HepG2 (cell line): Measurements from ENCODE around the gene KRABD2.
A peak's percentile ranks its signal among the peaks of the same experiment; 100 is the strongest.

ENCODE experiments used
- ATAC-seq: fragments of 200-7000 bp; cut with Tn5 transposase; 3 replicates; pipeline ENCODE4 v1.9.1; 2020; ENCODE audit warnings: mild to moderate bottlenecking, moderate library complexity
- BruUV-seq: library from RNA; stranded (reverse); fragments of 400-500 nt; replicated peaks from 2 replicates; lab custom pipeline; 2021; lab: Mats Ljungman, UMichigan
- CTCF ChIA-PET: fragments of 300-600 bp; formaldehyde crosslinking; extraction: SDS; loops from one replicate; lab custom pipeline; 2021; ENCODE audit warnings: low total read pairs, inconsistent platforms, low intra/inter-chr PET ratio; lab: Yijun Ruan, JAX
- POLR2A ChIA-PET: fragments of 350-600 bp; sonication (Branson Sonifier 250); formaldehyde crosslinking; loops from one replicate; lab custom pipeline; 2020; ENCODE audit warnings: antibody characterized with exemption, inconsistent platforms; lab: Yijun Ruan, JAX
- DNase-seq: peaks from one replicate; pipeline ENCODE4 v3.0.0-alpha.2; 2015; ENCODE audit warnings: low spot score
- FAIRE-seq: peaks from 3 replicates; lab custom pipeline; 2011; peaks lifted over from hg19 to GRCh38; lab: Jason Lieb, UNC
- H2AFZ ChIP-seq: one replicate; pipeline ENCODE4 v1.6.1; 2011; ENCODE audit warnings: low read length, inconsistent platforms
- H3K27ac ChIP-seq: fragments of 300-600 bp; 3 replicates; pipeline ENCODE4 v1.8.0; 2011; ENCODE audit warnings: mixed run types, mild to moderate bottlenecking, mixed read lengths, low read length, inconsistent platforms; ENCODE audit not compliant: insufficient read depth; ENCODE audit errors: extremely low read length
- H3K27me3 ChIP-seq, 2 experiments: fragments of 200-600 bp in 1 of 2; 2 replicates in 1 of 2; 3 replicates in 1 of 2; pipeline versions ENCODE4 v1.6.0 to v1.8.0; 2011; ENCODE audit warnings: low read length in 2 of 2, mild to moderate bottlenecking in 2 of 2, moderate library complexity in 2 of 2, inconsistent platforms in 1 of 2; ENCODE audit not compliant: insufficient read depth in 2 of 2, control insufficient read depth in 1 of 2
- H3K36me3 ChIP-seq, 2 experiments: fragments of 200-600 bp in 1 of 2; replicated peaks in 1 of 2; 2 replicates in 1 of 2; 3 replicates in 1 of 2; pipeline versions ENCODE4 v1.5.1 to v1.8.0; 2011; ENCODE audit warnings: low read length in 2 of 2, inconsistent platforms in 1 of 2; ENCODE audit not compliant: insufficient read depth in 2 of 2, control insufficient read depth in 1 of 2
- H3K4me1 ChIP-seq: 2 replicates; pipeline ENCODE4 v1.5.1; 2012; ENCODE audit warnings: low read length, inconsistent platforms; ENCODE audit not compliant: insufficient read depth
- H3K4me2 ChIP-seq: 2 replicates; pipeline ENCODE4 v1.6.0; 2011; ENCODE audit warnings: low read depth, low read length, inconsistent platforms
- H3K4me3 ChIP-seq, 3 experiments: fragments of 200-600 bp in 1 of 3; sonication (generic), shearing (Covaris generic) in 1 of 3; replicated peaks in 1 of 3; 2 replicates each; pipeline ENCODE4 v1.5.1; 2011 to 2016; ENCODE audit warnings: low read length in 3 of 3, inconsistent platforms in 2 of 3, low read depth in 2 of 3, mild to moderate bottlenecking in 2 of 3, control low read depth in 1 of 3, mixed read lengths in 1 of 3; ENCODE audit not compliant: insufficient read depth in 1 of 3
- H3K79me2 ChIP-seq: one replicate; pipeline ENCODE4 v1.6.1; 2011; ENCODE audit warnings: low read length, inconsistent platforms; ENCODE audit not compliant: insufficient read depth
- H3K9ac ChIP-seq: 2 replicates; pipeline ENCODE4 v1.6.0; 2011; ENCODE audit warnings: mild to moderate bottlenecking, low read depth, low read length, inconsistent platforms; ENCODE audit not compliant: insufficient read depth
- H3K9me3 ChIP-seq: 2 replicates; pipeline ENCODE4 v1.5.1; 2012; ENCODE audit warnings: mild to moderate bottlenecking, low read length
- H4K20me1 ChIP-seq: 2 replicates; pipeline ENCODE4 v1.6.0; 2011; ENCODE audit warnings: inconsistent platforms, mild to moderate bottlenecking, low read length, moderate library complexity; ENCODE audit not compliant: insufficient read depth
- CHCHD3 ChIP-seq: sonication (generic); formaldehyde crosslinking; IDR thresholded peaks from 2 replicates; pipeline ENCODE4 v1.8.0; 2022; ENCODE audit warnings: mild to moderate bottlenecking, missing genetic modification reagents, moderate library complexity
- JUNB ChIP-seq: sonication (generic); formaldehyde crosslinking; IDR thresholded peaks from 2 replicates; pipeline ENCODE4 v1.8.0; 2022; ENCODE audit warnings: missing genetic modification reagents, mild to moderate bottlenecking, borderline replicate concordance
- KAT8 ChIP-seq: IDR thresholded peaks from 2 replicates; pipeline ENCODE4 v1.6.1; 2016; ENCODE audit warnings: missing genetic modification reagents, missing compliant biosample characterization
- KDM5A ChIP-seq: fragments of 200-600 bp; sonication (generic); IDR thresholded peaks from 2 replicates; pipeline ENCODE4 v1.7.0; 2018; ENCODE audit warnings: antibody characterized with exemption, mild to moderate bottlenecking, low read length, borderline replicate concordance
- LCORL ChIP-seq, 2 experiments: fragments of 450-650 bp in 1 of 2; sonication (generic) in 1 of 2; formaldehyde crosslinking in 1 of 2; IDR thresholded peaks; 2 replicates each; pipeline versions ENCODE4 v1.5.0 to v1.6.1; 2017 to 2020; ENCODE audit warnings: antibody characterized with exemption in 1 of 2, missing genetic modification reagents in 1 of 2
- NFYC ChIP-seq: IDR thresholded peaks from 2 replicates; pipeline ENCODE4 v1.6.1; 2016; ENCODE audit warnings: missing genetic modification reagents, missing compliant biosample characterization
- NR2F1 ChIP-seq, 2 experiments: fragments of 450-650 bp in 1 of 2; formaldehyde crosslinking in 1 of 2; IDR thresholded peaks; 2 replicates each; pipeline versions ENCODE4 v1.5.0 to v1.6.1; 2016 to 2020; ENCODE audit warnings: mild to moderate bottlenecking in 1 of 2, missing compliant biosample characterization in 1 of 2, missing genetic modification reagents in 1 of 2, moderate library complexity in 1 of 2
- RBM22 ChIP-seq: fragments of 200-400 bp; formaldehyde crosslinking; optimal IDR thresholded peaks from 2 replicates; pipeline ENCODE3; 2017; ENCODE audit warnings: mild to moderate bottlenecking, low read length, moderate library complexity
- SNRNP70 ChIP-seq: fragments of 200-400 bp; formaldehyde crosslinking; IDR thresholded peaks from 2 replicates; pipeline ENCODE4 v1.6.1; 2017; ENCODE audit warnings: mild to moderate bottlenecking, low read depth, low read length, moderate library complexity
- SOX13 ChIP-seq, 3 experiments: fragments of 450-650 bp in 1 of 3; sonication (generic) in 1 of 3; formaldehyde crosslinking in 1 of 3; IDR thresholded peaks in 2 of 3; conservative IDR thresholded peaks in 1 of 3; 2 replicates each; pipeline versions ENCODE4 v1.5.0 to v1.6.1; 2016 to 2020; ENCODE audit warnings: antibody characterized with exemption in 1 of 3, mild to moderate bottlenecking in 1 of 3, missing compliant biosample characterization in 1 of 3, missing genetic modification reagents in 1 of 3, moderate library complexity in 1 of 3
- SOX5 ChIP-seq: IDR thresholded peaks from 2 replicates; pipeline ENCODE4 v1.6.1; 2016; ENCODE audit warnings: borderline replicate concordance
- THAP9 ChIP-seq: sonication (generic); formaldehyde crosslinking; IDR thresholded peaks from 2 replicates; pipeline ENCODE4; 2020; ENCODE audit warnings: missing genetic modification reagents, mild to moderate bottlenecking, borderline replicate concordance
- TOE1 ChIP-seq: sonication (generic); formaldehyde crosslinking; IDR thresholded peaks from 2 replicates; pipeline ENCODE4 v1.4.0; 2020; ENCODE audit warnings: mild to moderate bottlenecking, missing genetic modification reagents
- ZNF382 ChIP-seq: sonication (generic); formaldehyde crosslinking; IDR thresholded peaks from 2 replicates; pipeline ENCODE4 v1.5.0; 2020; ENCODE audit warnings: missing genetic modification reagents, mild to moderate bottlenecking, borderline replicate concordance
- ZNF616 ChIP-seq: sonication (generic); formaldehyde crosslinking; IDR thresholded peaks from 2 replicates; pipeline ENCODE4 v1.5.0; 2020; ENCODE audit warnings: low read depth, mild to moderate bottlenecking, missing genetic modification reagents
- ZSCAN12 ChIP-seq: sonication (generic); formaldehyde crosslinking; IDR thresholded peaks from 2 replicates; pipeline ENCODE4 v1.9.0; 2021; ENCODE audit warnings: mild to moderate bottlenecking, missing genetic modification reagents
- WGBS: methylation state at CpG from one replicate; pipeline ENCODE4 v1.1.6; 2017; ENCODE audit warnings: low lambda C conversion rate; 5-methylcytosine and 5-hydroxymethylcytosine counted together
- in situ Hi-C: cut with HindIII; loops from 2 replicates; pipeline ENCODE4 v1.10.0; 2017; ENCODE audit warnings: low pct_unique_long_range_greater_than_20kb; ENCODE audit not compliant: extremely low pct_ligation_motif_present
- intact Hi-C: fragments of 100-400 bp; cut with micrococcal nuclease; formaldehyde crosslinking; loops from one replicate; pipeline ENCODE4 v1.10.0; 2022; ENCODE audit not compliant: unreplicated experiment
- TF ChIP-seq, protein P1 (sequence below): sonication (generic); formaldehyde crosslinking; IDR thresholded peaks from 2 replicates; pipeline ENCODE4 v1.4.0; 2020; ENCODE audit warnings: missing genetic modification reagents

Gene KRABD2

DNA sequence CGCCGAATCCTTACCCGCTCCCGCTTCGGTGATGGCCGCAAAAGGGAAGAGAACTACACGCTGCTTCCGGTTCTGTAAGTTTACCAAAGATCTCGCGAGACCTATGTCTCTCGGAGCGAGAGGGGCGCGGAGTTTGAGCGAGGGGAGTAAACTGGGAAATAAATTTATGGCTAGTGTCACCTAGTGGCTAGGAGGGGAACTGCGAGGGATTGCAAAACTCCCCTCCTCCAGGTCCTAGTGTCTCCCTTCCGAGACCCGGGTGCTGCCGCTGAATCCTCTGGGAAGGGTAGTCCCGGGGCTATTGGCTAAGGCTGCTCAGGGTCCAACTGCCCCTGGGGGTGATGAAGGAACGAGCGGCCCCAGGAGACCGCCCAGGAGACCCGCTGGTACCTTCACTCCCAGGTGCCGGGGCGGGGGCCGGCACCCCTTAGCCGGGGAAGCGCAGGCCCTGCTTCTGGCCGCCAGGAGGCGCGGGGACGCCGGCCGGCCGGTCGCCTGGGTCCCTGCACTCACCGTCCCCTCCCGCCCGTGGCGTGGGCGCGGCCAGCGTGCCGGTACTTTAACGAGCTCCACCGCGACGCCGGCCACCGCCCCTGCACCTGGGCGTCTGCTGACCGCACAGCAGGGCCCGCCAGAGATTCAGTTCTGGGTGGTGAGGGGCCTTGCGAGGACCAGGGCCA, 6.8 kb upstream of the KRABD2 start, which contains the start of gene RPL26 (continued):
- TF ChIP-seq, protein P1, sequence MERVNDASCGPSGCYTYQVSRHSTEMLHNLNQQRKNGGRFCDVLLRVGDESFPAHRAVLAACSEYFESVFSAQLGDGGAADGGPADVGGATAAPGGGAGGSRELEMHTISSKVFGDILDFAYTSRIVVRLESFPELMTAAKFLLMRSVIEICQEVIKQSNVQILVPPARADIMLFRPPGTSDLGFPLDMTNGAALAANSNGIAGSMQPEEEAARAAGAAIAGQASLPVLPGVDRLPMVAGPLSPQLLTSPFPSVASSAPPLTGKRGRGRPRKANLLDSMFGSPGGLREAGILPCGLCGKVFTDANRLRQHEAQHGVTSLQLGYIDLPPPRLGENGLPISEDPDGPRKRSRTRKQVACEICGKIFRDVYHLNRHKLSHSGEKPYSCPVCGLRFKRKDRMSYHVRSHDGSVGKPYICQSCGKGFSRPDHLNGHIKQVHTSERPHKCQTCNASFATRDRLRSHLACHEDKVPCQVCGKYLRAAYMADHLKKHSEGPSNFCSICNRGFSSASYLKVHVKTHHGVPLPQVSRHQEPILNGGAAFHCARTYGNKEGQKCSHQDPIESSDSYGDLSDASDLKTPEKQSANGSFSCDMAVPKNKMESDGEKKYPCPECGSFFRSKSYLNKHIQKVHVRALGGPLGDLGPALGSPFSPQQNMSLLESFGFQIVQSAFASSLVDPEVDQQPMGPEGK (CRISPR knock-in tag) = peak; percentile 79
- no peak for TF ChIP-seq SNRNP70
- TF ChIP-seq LCORL (IDR thresholded peaks at IDR 0.05) = no peak
- peak; percentile 47; the same call in 1 of the 2 replicates for TF ChIP-seq LCORL (CRISPR knock-in tag; IDR thresholded peaks at IDR 0.05)
- peak; percentile 61; the same call in 1 of the 2 replicates for TF ChIP-seq SOX5
- peak; percentile 94 for TF ChIP-seq KAT8 (CRISPR knock-in tag)
- no peak for TF ChIP-seq ZNF382 (CRISPR knock-in tag)

DNA sequence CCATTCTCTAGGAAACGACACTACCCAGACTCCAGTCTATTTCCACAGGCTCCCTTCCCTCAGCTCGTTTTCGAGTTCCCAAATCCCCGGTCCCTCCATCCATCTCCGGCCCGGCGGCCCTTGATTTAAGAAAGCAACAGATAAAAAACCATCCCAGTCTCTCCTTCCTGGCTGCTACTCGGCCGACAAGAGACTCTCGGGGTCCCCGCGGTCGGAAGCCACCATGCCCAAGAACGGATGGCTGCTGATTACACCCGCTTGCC, 6.3 kb upstream of the KRABD2 start:
- peak overlapping the region; percentile 87 for H3K4me2 ChIP-seq
- H3K27me3 ChIP-seq = no peaks in the 10 kb centered on the region; a peak in 1 of 5 replicates
- intact Hi-C loops = loop anchor here (2.0 to 10.0 kb wide), 2 partner anchors 52 to 362 kb away; partner anchors contain the start of genes CCDC42 and NDEL1
- ATAC-seq (no peak), FAIRE-seq (no peak), DNase-seq (no peak)
- H3K9ac ChIP-seq = peak overlapping the region; percentile 95
- H2AFZ ChIP-seq = no peak overlapping the region
- peaks cover 58% of the 10 kb centered on the region for H3K4me1 ChIP-seq
- POLR2A ChIA-PET = interaction anchor here (0.6 to 1.8 kb wide), 6 partner anchors 9 to 450 kb away, joined by 3 to 5 read pairs (median 4); partner anchors contain the start of gene MYH10
- in situ Hi-C loops = no loop called here
- H3K79me2 ChIP-seq = peaks cover 31% of the 10 kb centered on the region
- H3K4me3 ChIP-seq = peak overlapping the region; percentile 81 to 90 (median 82)
- WGBS = under 1% methylated on average over 15 of the region's 15 CpGs
- H3K9me3 ChIP-seq = no peaks in the 10 kb centered on the region
- CTCF ChIA-PET = interaction anchor here (1.1 to 2.0 kb wide), 3 partner anchors 68 to 363 kb away, joined by 3 to 7 read pairs (median 3); no protein-coding TSS in a partner anchor
- H4K20me1 ChIP-seq = peaks cover 33% of the 10 kb centered on the region
- peaks cover 9 to 35% of the 10 kb centered on the region in 2 experiments; a peak in 4 of 5 replicates for H3K36me3 ChIP-seq
- no TSS peak for BruUV-seq
- H3K27ac ChIP-seq = peak overlapping the region; percentile 64
- TF ChIP-seq ZNF616 (no peak), CHCHD3 (no peak), NR2F1 (CRISPR knock-in tag; IDR thresholded peaks at IDR 0.05) (no peak), THAP9 (CRISPR knock-in tag) (peak; percentile 56; the same call in 1 of the 2 replicates), SOX13 (IDR thresholded peaks at IDR 0.05) (no peak), SOX13 (CRISPR knock-in tag; conservative IDR thresholded peaks at IDR 0.05 in 1 of 2, IDR thresholded peaks at IDR 0.05 in 1 of 2) (peak in 1 of 2 experiments; percentile 78; a peak in 1 of 4 replicates), JUNB (CRISPR knock-in tag) (no peak), KDM5A (peak; percentile 88; the same call in 1 of the 2 replicates), TOE1 (CRISPR knock-in tag) (no peak), NFYC (CRISPR knock-in tag) (no peak), RBM22 (peak; percentile 67), ZSCAN12 (CRISPR knock-in tag) (0 out of 2 replicates have a peak, but pooled peaks have one; percentile 29)
